ENCODE results near the gene SCNN1A. TPM values are rescaled to one million over a fixed set of nuclear protein-coding genes. Genes with fewer than 3 reads are reported as not detected.

Gene SCNN1A
- total RNA-seq, 2 experiments from 2014 or later, result 0.35 to 1.0 TPM

DNA sequence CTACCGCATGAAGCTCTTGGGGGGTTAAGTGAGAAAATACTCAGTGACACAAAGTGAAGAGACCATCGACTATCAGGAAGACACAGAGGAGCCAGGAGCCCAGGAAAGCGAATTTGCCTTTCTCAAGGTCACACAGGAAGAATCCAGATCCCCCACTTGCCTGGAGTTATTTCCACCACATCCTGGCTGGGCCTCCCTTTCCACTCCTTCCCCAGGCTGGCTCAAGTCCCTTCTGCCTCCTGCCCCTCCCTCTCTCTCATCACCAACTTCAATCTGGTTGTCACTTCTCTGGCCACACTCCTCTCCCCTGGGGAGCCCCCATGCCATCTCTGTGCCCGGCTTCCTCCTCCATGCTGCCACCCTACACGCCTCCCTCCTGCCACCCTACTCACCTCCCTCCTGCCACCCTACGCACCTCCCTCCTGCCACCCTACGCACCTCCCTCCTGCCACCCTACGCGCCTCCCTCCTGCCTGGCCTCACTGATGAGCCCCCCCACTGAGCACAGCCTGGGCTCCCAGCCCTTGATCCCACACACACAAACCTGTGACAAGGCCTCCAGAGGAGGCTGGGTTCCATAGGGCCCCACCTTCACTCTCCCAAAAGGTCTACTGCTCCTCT lies 6.3 kb downstream of the SCNN1A start:
- Histone ChIP-seq H2AFZ (ENCODE audit: low read length) (peak overlapping the region; percentile 74; the same call in 1 of the 2 replicates), H3K79me2 (ENCODE audit: insufficient read depth, low read depth, low read length) (no peaks in the 10 kb centered on the region), H3K4me1 (ENCODE audit: insufficient read depth, low read length, poor library complexity, severe bottlenecking) (peaks cover 20% of the 10 kb centered on the region), H3K36me3 (ENCODE audit: insufficient read depth, low read length) (no peaks in the 10 kb centered on the region), H3K9me3 (ENCODE audit: low read length) (no peaks in the 10 kb centered on the region), H3K9me2 (ENCODE audit: insufficient read depth, low read length) (no peaks in the 10 kb centered on the region), H3K4me3 (ENCODE audit: low read depth, low read length, poor library complexity, severe bottlenecking) (no peak overlapping the region), H3K27ac (ENCODE audit: low read depth, low read length, poor library complexity, severe bottlenecking) (peak overlapping the region; percentile 65), H3K4me2 (ENCODE audit: low read length) (no peak overlapping the region), H4K20me1 (ENCODE audit: insufficient read depth, low read length) (no peaks in the 10 kb centered on the region)
- DNase-seq (ENCODE audit: low spot score), result no peak
- no TSS peak for BruUV-seq (replicated peaks)
- ChIA-PET POLR2A (interaction anchor here (0.6 to 1.7 kb wide), 3 partner anchors 11 to 1225 kb away, joined by 3 to 8 read pairs (median 5); no protein-coding TSS in a partner anchor), CTCF (ENCODE audit: unreplicated experiment) (interaction anchor here (1.3 to 1.7 kb wide), 2 partner anchors 13 to 34 kb away, joined by 6 to 9 read pairs; no protein-coding TSS in a partner anchor)
- intact Hi-C loops (cut with micrococcal nuclease; ENCODE audit: unreplicated experiment), result no loop called here
- TF ChIP-seq EZH2phosphoT487 (IDR thresholded peaks at IDR 0.05; ENCODE audit: borderline replicate concordance, low read depth, low read length), result no peak
- TF ChIP-seq CTCF (conservative IDR thresholded peaks at IDR 0.05; ENCODE audit: low read length), result no peak

GRCh38 chr12:6367969-6368892 lies 7.1 kb downstream of the SCNN1A start:
- peak; percentile 65 for DNase-seq (ENCODE audit: low spot score)
- Histone ChIP-seq H3K4me1 (ENCODE audit: insufficient read depth, low read length, poor library complexity, severe bottlenecking) (peaks cover 26% of the 10 kb centered on the region), H3K4me3 (ENCODE audit: low read depth, low read length, poor library complexity, severe bottlenecking) (no peak overlapping the region), H3K36me3 (ENCODE audit: insufficient read depth, low read length) (no peaks in the 10 kb centered on the region), H3K9me2 (ENCODE audit: insufficient read depth, low read length) (no peaks in the 10 kb centered on the region), H4K20me1 (ENCODE audit: insufficient read depth, low read length) (no peaks in the 10 kb centered on the region), H2AFZ (ENCODE audit: low read length) (peak overlapping the region; percentile 74), H3K9me3 (ENCODE audit: low read length) (no peaks in the 10 kb centered on the region), H3K4me2 (ENCODE audit: low read length) (peak overlapping the region; percentile 25), H3K27ac (ENCODE audit: low read depth, low read length, poor library complexity, severe bottlenecking) (peak overlapping the region; percentile 65), H3K79me2 (ENCODE audit: insufficient read depth, low read depth, low read length) (no peaks in the 10 kb centered on the region)
- POLR2A ChIA-PET, result interaction anchor here (0.5 to 1.7 kb wide), 14 partner anchors 10 to 243 kb away, joined by 3 to 8 read pairs (median 3); partner anchors contain the start of gene TNFRSF1A
- intact Hi-C loops (cut with micrococcal nuclease; ENCODE audit: unreplicated experiment), result loop anchor here (1.0 kb wide), 2 partner anchors 33 to 45 kb away; no protein-coding TSS in a partner anchor
- TF ChIP-seq CTCF (conservative IDR thresholded peaks at IDR 0.05; ENCODE audit: low read length), result no peak; the same call in 1 of the 2 replicates
- TF ChIP-seq EZH2phosphoT487 (IDR thresholded peaks at IDR 0.05; ENCODE audit: borderline replicate concordance, low read depth, low read length), result no peak
- BruUV-seq (replicated peaks), result no TSS peak
- CTCF ChIA-PET (ENCODE audit: unreplicated experiment), result interaction anchor here (0.6 to 2.1 kb wide), 9 partner anchors 13 to 102 kb away, joined by 3 to 9 read pairs (median 3); partner anchors contain the start of genes TNFRSF1A and VAMP1
